GM18870 (cell line): ENCODE measurements around the gene UACA.
A peak's percentile ranks its signal among the peaks of the same experiment; 100 is the strongest.
"Not testable (repeated sequence)": the region's sequence is repeated elsewhere in the genome, so short reads cannot be mapped to it uniquely, and the experiment has no call there.

Experiments used
- ATAC-seq: cut with Tn5 transposase; IDR thresholded peaks from one replicate; pipeline ENCODE4 v1.9.1; 2021; ENCODE audit warnings: moderate library complexity; ENCODE audit not compliant: unreplicated experiment

The UACA gene

DNA sequence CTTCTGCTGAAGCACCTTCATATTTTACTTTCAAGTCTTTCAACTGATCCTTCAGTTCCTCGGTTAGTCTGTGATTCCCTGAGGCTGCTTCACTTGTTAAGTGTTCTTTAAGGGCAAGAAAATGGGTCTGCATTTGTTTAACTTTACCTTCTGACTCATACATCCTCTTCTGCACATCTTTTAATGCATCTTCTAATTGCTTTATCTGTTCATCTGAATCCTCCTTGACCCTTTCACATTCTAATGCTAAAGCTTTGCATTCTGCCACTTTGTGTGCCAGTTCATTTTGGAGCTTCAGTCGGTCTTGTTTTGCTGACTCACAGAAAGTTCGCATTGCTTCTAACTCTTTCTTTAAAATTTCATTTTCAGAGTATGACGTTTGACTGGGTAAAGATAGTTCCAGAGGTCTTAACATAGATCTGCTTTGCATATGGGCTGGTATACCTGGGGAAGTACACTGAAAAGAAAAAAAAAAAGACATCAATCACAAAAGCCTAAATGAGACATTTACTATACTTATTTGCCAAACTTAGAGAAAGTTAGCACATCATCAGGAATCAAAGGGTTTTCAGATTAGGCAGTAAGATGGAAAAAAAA, 94.3 kb downstream of the UACA start:
- ATAC-seq, result peak; percentile 78

- no peak for ATAC-seq
Observed at GRCh38 chr15:70665599-70665998, 97.8 kb downstream of the UACA start.

- ATAC-seq, result no peak
Observed at GRCh38 chr15:70664494-70664893, 98.9 kb downstream of the UACA start.

DNA sequence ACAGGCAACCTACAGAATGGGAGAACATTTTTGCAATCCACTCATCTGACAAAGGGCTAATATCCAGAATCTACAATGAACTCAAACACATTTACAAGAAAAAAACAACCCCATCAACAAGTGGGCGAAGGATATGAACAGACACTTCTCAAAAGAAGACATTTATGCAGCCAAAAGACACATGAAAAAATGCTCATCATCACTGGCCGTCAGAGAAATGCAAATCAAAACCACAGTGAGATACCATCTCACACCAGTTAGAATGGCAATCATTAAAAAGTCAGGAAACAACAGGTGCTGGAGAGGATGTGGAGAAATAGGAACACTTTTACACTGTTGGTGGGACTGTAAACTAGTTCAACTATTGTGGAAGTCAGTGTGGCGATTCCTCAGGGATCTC, 100.3 kb downstream of the UACA start:
- not testable (repeated sequence) for ATAC-seq

DNA sequence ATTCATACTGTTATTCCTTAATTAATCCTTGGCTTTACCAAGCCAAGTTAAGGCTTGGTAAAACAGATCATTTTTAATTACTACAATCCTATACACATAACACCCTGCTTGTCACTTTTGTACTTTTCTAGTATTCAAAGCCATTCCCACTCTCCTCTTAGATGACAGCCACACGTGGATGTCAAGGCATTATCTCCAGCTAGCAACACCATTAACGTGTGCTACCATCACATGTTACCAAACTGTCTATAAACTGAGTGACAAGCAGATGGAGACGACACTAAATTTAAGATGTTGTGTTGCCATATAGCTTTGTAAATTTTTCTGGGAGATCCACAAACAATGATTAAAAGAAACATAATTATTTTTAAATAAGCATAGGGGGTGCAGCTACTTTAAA, 103.7 kb downstream of the UACA start:
- ATAC-seq, result no peak

GRCh38 chr15:70658641-70659040, 104.7 kb downstream of the UACA start:
- ATAC-seq, result no peak

DNA sequence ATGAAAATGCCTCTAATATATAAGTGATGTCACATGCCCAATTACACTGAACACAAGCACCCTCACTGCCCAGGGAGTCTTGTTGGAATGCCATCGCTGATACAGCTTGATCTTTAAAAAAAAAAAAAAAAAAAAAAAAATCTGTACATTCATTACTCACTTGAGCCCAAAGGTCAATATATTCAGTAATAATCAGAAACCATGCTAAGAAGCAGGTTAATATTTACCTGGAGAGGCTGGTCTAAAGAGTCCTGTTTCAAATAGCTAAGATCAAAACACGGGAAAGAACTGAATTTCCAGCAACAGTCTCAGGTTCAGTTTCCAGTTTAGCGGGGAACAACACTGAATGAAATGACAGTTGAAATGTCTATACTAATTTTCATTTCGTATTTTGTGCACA, 109.9 kb downstream of the UACA start:
- ATAC-seq, result no peak

DNA sequence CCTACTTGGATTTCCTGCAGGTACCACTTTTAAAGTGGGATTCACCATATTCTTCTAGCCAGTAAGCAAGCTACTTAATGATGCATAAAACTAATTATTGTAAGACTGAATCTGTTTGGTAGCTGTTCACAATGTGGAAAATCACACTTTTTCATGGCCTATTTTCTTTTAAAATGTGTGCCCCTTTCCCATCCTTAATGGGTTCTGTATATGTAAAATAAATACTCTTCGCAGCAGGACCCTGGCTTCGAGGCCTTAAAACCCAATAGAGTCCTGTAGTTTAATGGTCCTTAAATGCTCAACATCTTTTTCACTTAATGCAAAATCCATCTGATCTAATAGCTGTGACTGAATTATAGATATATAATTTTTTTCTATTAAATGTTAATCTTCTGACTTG, 111.0 kb downstream of the UACA start:
- ATAC-seq, result no peak

DNA sequence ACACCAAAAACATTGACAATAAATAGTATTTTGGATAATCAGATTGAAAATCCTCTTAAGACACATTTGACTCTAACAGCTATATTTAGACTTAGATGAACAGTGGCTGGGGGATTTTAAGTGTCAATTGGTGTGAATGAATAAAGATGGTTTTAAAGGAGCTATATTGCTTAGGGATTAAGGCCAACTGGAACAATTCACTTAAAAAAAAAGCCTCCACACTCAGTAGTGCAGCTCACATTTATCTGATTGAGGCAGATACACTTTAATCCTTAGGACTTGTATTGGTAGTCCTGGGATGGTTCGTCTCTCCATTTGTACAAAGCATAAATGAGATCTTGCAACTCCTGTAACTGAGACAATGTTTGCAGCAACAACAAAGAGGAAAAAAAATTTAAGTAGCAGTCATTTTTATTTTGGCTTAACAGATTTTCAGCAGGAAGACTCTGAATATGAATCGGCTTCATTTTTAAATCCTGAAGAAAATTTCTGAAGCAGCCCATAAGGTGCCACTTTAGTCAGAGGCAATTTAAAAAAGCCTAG, 112.0 kb downstream of the UACA start:
- no peak for ATAC-seq

DNA sequence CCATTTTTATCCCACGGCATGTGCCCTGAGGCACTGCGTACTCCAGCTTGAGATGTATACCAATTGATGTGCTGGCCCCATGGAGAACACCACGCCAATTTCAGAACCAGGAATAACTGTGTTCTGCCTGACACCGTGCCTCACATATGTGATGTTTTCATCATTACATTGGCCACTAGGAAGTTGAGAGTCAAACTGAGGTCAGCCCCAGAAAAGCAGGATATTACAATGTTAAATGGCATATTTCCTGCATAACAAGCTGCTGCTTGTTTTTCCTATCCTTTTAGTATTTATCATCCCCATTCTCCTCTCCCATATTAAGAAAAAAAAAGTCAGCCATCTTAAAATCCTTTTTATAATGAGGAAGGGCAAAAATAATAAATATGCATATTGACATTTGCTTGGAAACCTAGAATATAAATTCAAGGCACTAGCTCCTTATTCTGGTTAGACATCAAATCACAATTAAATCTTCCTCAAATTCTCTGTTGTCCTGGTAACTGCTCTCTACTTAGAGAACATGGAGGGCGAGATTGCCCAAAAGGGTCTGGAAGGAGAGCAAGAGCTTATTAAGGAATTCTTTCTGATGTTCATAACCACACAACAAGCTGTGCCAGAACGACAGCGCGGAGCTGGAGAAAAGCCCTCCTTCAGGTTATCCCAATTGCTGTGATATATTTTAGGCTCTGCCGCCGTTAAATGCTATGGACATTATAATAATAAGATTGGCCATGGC, 112.6 kb downstream of the UACA start:
- no peak for ATAC-seq

- no peak for ATAC-seq
Observed at GRCh38 chr15:70647396-70647795, 116.0 kb downstream of the UACA start.

- no peak for ATAC-seq
Observed at GRCh38 chr15:70646169-70646568, 117.2 kb downstream of the UACA start.

DNA sequence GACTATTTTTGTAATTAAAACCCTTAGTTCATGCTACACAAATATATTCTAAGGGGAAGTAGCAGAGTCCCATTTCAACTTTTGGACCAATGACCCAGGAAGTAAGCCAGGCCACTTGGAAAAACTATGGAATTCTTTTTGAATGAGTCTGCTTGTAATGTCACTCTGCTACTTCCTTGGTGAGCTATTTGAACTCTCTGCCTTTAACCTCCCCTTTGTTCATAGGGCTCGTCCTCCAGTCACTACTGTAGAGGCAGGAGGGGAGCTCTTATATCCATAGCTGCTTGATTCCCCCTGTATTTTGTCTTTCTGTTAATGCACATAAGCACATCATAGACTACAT, 119.6 kb downstream of the UACA start:
- ATAC-seq, result no peak

DNA sequence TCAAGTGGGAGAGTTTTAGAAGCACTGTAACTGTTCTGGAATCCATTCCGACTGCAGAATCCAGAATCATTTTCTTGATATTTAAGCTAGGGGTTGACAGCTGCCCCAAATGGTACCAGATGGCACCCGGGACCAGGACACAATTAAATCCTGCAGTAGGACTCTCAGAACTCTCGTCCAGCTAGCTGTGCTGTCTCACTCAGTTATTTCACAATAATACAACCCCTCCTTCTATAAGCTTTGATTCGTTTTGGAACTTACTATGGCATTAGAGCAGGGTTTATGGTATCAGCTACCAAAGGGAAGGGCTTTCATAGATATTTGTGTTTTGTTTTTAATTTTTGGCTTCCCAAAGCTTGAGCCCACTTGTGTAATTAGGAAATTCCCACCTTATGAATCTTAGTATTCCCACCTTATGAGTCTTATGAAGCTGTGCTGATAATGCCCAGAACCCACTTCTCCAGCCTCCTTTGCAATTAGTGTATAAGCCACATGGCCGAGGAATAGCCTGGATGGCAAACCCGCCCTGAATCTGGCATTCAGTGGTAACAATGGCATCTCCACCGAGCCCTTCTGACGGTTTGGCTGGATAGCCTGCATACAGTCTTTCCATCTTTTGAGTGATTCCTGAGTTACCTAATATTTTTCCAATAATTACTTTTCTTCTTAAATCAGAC, 120.1 kb downstream of the UACA start:
- no peak for ATAC-seq

DNA sequence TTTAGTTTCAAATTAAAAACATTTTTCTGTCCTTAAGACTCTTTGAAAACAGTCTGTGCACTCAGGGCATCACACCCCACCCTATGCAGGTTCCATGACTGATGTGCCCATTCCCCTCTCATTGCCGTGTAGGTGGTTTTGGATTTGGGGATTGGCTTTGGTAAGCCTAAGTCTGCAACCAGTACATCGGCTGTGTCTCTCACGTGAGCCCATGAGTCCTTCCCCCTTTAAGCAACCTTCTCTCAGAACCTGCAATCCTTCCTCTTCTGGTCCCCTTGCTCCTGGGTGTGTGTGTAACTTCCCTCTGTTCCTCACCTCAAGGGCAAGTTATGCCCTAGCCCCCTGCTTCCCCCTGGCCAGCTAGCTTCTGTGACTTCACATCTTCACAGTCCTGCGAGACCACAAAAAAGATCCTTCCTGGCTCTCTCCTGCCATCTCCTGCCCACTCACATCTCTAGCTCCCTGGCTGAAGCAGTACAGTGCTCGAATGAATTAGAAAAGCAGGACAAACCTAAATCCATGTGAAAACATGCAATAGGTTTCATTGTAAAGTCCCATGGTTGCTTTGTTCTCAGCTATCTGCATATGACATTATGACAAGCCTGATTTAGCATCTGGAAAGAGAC, 126.7 kb downstream of the UACA start:
- no peak for ATAC-seq

DNA sequence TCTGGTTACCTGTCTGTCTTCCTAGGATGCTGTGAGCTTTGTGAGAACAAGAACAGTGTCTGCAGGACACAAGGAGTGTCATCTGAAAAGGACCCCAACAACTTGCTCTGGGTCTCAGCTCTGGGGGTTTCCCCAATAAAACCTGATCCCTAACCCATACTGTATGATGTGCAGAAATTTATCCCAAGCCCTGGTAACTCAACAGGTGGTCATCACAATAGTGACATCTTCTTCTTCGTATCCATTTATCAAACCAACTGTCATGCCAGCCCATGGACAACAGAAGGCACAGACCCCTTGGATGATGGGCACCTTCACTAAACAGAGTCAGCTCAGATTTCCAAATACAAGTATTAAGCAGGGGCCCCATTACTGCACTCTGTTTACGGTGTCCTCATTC, 127.5 kb downstream of the UACA start:
- no peak for ATAC-seq

GRCh38 chr15:70633991-70634390, 129.4 kb downstream of the UACA start:
- no peak for ATAC-seq

- no peak for ATAC-seq
Observed at GRCh38 chr15:70633103-70633831, 130.1 kb downstream of the UACA start.

DNA sequence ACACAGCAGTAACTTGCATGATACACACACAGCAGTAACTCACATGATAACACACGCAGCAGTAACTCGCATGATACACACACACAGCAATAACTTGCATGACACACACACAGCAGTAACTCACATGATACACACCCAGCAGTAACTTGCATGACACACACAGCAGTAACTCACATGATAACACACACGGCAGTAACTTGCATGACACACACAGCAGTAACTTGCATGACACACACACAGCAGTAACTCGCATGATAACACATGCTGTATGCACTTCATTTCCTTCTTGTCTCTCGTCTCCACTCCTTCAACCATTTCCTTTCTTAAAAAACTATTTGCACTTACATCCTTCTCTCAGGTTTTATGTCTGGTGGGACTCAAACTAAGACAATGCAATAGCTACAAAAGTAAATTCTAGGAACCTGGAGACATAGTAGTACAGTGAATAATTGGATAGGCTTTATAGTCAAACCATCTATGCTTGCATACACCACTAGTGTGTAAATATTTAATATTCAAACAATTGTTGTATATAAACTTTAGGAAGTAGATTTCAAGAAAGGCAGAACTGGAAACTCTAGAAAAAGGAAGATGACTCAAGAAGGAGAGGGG, 130.8 kb downstream of the UACA start:
- no peak for ATAC-seq

DNA sequence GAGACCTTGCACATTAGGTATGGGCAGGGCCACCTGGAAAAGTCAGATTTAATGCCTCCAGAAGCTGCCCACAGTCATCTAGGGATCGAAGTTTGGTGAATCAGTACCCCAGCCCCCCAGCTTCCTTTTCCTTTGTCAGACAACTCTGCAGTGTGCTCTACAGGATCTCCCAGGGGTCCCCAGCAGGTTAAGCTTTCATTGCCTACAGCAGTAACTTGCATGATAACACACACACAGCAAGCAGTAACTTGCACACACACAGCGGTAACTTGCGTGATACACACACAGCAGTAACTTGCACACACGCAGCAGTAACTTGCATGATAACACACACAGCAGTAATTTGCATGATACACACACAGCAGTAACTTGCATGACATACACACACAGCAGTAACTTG, 131.3 kb downstream of the UACA start:
- ATAC-seq, result no peak
